Measurements from ENCODE around the gene DUSP5.
"Not testable (repeated sequence)": the region's sequence is repeated elsewhere in the genome, so short reads cannot be mapped to it uniquely, and the experiment has no call there.

The DUSP5 gene, protein sequence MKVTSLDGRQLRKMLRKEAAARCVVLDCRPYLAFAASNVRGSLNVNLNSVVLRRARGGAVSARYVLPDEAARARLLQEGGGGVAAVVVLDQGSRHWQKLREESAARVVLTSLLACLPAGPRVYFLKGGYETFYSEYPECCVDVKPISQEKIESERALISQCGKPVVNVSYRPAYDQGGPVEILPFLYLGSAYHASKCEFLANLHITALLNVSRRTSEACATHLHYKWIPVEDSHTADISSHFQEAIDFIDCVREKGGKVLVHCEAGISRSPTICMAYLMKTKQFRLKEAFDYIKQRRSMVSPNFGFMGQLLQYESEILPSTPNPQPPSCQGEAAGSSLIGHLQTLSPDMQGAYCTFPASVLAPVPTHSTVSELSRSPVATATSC

DNA sequence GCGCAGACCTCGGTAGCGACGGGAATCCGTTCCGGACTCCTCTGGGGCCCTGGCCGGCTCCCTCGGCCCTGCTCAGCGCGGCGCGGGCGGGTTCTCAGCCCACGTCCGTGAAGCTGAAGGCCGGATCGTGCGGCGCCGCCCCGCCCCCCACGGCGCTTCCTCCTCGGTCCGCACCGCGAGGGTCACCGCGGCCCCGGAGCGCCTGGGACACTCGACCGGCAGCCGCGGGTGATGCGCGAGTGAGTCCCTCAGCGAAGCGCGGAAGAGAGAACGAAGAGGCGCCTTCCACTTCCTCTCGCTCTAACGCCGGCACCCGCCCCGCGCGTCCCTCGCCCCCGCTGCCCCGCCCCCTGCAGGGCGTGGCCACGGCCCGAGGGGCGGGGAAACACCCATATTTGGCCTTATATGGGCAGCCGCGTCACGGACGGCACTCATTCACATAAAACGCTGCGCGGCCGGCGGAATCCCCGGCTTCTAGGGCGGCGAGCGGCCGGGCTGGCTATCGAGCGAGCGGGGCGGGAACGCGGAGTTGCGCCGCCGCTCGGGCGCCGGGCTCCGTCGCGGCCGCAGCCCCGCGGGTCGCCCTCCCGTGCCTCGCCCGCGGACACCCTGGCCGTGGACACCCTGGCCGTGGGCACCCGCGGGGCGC lies at the start of gene DUSP5:
DUSP5 (plus strand) TSS at position 470 of the 649 bp plus-strand sequence. CDS start 215 bp downstream, outside the sequence.
- DNase-seq: peak; percentile 96 to 98

DNA sequence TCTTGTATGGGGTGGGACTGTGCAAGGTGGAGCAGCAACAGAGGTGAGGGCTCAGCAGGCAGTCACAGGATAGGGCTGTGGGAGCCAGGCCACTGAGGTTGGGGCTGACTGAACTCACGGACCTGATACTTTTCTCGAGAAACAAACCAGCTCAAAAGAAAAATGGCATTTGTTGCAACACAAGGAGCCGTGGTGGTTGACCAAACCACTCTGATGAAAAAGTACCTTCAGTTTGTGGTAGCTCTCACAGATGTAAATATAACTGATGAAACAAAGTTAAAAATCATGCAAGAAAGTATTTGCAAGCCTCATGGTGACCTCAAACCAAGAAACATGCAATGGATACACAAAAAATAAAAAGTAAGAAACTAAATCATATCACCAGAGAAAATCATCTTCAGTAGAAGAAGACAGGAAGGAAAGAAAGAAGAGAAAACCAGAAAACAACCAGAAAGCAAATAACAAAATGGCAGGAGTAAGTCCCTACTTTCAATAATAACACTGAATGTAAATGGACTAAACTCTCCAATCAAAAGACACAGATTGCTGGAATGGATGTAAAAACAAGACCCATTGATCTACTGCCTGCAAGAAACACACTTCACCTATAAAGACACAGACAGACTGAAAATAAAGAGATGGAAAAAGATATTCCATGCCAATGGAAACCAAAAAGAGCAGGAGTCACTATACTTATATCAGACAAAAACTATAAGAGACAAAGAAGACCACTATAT lies 48.9 kb upstream of the DUSP5 start:
- no peak for DNase-seq

DNA sequence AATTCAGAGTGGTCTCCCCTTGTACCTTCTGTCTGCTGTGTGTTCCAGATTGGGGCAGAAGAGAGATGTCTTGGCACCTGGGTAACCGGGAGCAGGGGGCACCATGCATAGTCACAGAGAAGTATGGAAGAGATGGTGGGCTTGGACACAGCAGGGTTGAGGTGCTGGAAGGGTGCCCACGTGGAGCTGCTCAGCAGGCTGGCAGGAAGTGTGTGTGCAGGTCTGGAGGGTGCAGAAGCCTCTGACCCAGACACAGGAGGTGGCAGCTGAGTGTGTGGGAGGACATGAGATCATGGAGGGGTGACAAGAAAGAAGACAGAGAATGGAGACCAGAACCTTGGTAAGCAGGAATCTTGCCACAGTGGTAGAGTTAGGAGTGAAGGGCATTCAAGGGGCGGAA lies 42.3 kb upstream of the DUSP5 start:
- DNase-seq: no peak

DNA sequence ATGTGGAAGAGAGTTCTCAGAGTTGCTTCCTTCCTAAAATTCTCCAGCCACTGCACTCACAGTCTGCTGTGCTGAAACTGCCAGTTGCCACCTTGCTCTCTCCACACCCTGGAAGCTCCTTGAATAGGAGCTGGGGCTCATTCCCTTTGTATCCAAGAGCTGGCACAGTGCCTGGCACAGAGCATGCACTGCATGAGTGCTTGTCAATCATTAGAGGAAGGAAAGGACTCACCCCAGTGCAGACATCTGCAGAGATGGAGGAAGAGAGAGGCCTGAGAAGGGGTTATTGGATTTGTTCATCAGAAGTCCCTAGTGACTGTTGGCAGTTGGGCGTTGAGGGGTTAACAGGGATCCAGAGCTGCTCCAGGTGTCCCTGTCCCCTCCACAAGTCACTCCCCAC lies 41.7 kb upstream of the DUSP5 start:
- DNase-seq: no peak

DNA sequence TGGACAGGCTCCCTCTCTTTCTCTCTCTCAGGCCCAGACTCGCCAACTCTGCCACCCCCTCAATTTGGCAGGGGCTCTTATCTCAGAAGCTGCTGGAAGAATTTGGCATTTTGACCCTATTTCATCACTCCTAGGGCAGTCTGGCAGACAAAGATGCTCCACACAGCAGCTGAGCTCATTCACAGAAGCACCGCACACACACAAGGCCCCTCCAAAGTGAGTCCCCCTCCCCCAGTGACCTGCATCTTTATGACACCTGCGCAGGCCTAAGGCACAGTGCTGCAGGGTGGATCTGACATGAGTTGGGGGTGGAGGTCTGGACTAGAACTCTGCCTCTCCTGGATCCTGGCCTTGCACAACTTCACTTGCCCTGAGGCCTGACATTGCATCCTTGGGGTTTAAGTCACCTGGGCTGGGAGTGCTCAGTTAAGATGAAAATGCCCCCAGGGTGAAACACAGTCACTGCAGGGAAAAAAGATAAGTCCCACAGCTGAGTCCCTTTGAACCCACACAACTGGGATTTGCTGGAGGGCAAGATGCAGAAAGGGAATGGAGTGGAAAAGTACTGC lies 41.1 kb upstream of the DUSP5 start:
- DNase-seq: no peak

DNA sequence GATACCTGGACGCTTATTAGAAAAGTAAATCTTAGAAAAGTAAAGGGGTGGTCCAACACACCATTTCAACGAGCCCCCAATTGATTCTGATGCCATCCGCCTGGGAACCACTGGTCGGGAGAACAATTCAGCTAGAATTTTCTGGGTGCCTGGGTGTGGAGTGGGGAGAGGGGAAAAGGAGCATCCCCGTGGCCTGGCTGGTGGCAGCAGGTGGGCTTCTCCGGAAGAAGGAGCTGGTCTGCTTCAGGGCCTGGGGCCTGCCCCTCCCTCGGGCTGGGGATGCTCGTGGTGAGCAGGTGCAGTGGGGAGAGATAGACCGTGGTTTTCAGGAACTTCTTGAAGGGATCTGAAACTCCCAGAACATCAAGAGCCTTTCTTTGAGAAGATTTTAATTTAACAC lies 39.9 kb upstream of the DUSP5 start:
- peak in 1 of 2 donors; percentile 13 for DNase-seq

DNA sequence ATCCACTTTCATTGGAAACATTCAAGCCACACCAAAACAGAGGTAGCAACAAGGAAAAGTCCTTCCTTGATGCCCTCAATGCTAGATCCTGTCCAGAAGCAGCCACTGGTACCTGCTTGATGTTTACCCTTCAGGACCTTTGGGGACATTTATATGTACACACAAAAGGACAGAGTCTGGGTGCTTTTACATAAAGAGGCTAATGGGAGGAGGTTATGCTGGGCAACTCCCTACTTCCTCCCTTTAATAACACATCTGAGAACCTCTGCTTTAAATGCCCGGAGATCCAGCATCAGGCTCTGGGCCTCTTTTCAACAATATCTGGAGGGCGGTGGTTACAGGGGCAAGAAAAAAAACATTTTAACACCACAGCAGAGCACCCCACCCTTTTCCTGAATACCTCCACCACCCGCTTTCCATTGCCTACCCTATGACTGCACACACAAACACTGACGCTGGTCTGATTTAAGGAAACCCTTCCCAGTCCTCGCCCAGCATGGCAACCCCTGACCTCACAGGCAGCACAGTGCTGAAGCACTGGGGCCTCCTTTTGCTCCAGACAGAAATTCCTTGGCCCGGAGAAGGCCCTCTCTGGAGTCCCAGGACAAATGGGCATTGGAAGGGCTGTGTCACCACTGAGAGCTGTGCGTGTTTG lies 39.3 kb upstream of the DUSP5 start:
- DNase-seq: peak in 1 of 2 donors; percentile 30

DNA sequence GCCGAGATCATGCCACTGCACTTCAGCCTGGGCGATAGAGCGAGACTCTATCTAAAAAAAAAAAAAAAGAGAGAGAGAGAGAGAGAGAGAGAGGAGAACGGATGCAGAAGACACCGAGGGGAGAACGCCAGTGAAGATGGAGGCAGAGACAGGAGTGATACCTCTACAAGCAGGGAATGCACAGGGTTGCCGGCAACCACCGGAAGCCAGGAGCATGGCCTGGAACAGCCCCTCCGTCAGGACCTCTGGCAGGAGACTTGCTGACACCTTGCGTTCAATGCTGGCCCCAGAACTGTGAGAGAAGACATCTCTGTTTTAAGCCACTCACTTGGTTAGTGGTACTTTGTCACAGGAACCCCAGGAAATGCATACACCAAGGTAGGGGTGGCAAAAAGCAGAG lies 38.1 kb upstream of the DUSP5 start:
- DNase-seq: no peak

DNA sequence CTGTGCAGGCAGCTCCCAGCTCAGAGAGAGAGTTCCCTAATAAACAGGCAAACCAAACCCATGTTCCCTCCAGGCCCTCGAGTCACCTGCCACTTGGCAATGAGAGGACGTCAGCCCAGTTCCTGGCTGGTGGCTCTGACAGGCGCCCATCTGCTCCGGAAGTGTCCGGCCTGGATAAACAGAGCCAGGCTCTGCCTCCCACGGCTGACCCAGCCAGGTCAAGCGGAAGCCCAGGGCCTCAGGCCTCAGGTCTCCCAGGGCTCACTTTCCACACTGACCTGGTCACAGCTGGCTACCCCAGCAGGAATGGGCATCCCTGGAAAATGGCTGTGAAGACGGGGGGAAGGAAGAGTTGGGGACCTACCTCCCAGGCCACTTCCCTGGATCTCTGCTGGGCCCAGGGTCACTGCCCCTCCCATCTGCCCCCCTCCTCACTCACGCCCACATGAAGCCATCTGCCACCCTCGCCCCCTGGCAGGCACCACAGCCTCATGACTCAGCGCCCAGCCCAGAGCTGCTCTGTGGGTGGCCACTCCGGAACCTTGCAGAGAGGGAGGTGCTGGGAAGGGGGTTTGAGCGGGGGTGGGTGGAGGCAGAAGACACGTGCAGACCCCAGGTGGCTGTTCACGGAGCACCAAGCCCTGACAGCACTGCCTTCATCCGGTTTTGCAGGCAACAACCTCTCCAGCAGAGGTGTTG lies 37.4 kb upstream of the DUSP5 start:
- peak; percentile 46 to 48 for DNase-seq

DNA sequence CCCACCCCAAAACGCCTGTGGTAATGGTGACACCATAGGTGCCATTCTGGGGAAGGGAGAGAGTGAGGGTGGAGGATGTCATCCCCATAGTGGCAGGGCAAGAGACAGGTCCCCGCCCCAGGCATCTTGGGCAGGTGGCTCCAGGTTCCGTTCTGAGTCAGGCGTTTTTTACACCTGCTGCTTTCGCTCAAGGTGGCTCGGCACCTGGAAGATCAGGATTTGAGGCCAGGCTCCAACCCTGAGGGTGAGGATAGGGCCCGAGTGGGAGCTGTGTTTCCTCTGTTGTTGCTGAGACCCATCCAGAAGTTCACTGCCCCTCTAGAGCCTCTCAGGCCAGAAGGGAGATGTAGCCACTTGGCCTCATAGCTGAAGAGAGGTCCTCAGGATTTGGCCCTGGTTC lies 36.6 kb upstream of the DUSP5 start:
- DNase-seq: no peak

DNA sequence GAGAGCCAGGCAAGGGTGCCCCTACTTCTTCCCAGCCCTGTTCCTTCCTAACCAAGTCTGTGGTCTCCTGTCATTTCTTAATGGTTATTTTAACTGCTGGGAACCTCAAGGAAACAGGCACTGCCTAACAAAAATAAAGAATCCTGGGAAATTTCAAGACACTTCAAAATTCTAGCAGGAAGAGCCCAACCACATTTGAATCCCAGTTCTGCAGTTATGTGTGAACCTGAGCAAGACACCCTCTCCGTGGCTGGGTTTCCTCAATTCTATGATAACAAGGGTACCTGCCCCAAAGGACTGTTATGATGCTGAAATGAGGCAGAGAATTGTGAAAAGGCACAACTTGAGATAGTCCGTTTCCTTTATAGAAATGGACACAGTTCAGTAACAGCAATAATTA lies 36.2 kb upstream of the DUSP5 start:
- no peak for DNase-seq

DNA sequence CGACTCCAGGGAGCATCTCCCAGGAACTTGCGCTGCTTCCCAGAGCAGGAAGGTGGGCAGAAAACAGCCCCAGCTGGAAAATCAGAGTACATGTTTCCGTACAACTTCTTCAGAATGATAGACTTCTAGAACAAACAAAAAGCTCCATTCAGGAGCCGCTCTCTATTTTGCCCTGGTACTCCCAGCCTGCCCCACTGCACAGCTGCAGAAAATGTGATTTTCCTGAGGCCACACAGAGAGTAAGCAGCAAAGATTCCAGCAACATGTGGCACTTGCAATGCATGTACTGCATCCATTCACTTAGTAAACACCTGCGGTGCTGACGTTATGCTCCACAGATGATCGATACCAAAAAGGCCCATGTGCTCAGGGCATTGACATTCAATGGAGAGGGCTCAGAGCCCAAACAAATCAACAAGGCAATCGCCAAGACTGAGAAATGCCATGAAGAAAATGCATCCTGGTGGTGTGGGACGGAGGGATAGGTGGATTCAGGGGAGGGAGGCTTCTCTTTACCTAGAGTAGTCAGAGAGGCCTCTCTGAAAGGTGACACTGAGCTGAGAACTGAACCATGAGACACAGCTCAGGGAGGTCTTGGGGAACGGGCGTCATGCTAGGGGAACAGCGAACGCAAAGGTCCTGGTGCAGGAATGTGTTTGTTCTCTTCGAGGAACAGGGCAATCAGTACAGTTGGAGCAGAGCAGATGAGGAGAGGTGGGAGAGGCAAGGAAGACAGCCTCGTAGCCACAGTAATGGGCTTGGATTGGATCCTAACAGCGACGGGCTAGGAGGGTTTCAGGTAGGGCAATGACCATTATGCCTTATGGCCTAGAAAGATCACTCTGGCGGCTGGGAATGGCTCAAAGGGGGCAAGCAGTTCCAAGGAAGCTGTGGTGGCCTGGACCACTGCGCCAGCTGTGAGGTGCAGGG lies 35.3 kb upstream of the DUSP5 start:
- DNase-seq: no peak

DNA sequence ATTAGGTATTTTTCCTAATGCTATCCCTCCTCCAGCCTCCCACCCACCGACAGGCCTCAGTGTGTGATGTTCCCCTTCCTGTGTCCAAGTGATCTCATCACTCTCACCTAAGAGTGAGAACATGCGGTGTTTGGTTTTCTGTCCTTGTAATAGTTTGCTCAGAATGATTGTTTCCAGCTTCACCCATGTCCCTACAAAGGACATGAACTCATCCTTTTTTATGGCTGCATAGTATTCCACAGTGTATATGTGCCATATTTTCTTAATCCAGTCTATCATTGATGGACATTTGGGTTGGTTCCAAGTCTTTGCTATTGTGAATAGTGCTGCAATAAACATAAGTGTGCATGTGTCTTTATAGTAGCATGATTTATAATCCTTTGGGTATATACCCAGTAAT lies 29.4 kb upstream of the DUSP5 start:
- not testable (repeated sequence) for DNase-seq

DNA sequence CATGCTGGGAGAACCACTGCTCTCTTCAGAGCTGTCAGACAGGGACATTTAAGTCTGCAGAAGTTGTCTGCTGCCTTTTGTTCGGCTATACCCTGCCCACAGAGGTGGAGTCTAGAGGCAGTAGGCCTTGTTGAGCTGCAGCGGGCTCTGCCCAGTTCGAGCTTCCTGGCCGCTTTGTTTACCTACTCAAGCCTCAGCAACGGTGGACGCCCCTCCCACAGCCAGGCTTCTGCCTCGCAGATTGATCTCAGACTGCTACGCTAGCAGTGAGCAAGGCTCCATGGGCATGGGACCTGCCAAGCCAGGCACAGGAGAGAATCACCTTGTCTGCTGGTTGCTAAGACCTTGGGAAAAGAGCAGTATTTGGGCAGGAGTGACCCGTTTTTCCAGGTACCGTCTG lies 27.2 kb upstream of the DUSP5 start:
- DNase-seq: not testable (repeated sequence)

DNA sequence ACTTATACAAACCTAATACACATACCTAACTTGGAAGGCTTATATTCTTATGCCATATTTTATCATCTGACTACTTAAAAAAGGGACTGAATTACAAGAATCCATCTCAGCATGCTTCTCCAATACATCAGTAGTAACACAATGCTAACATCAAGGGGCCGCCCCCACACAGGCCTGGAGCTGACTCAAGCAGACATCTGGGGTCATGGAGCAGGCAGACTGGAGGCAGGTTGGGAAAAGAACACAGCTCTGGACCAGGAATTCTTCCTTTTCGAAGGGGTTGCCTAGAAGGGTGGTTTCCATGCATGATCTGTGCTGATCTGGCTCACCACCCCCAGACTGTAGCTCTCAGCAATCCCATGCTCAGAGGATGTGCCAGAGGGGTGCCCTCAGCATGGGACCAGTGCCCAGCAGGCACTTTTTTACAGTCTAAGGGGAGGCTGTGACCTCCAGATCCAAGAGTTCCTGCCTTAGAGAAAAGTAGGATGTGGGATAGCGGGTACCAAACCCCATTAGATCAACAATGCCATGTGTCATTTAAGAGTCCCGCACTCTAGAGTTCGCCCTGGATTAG lies 26.1 kb upstream of the DUSP5 start:
- DNase-seq: no peak

DNA sequence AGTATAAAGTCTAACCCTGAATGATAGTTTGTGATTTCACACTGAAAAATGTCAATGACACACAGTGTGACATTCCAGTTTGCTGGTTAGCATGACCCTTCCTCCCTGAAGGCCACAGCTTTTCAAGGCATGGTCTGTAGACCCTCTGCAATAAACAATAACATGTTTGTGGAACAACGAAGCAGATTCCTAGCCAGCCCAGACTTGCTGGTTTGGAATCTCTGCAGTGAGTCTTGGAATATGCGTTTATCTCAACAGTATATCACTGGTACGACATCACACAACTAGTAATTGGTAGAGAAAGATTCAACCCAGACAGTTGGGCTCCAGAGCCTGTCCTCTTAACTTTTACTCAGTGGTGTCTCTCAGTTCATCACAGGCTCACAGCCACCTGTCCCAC lies 23.7 kb upstream of the DUSP5 start:
- no peak for DNase-seq

DNA sequence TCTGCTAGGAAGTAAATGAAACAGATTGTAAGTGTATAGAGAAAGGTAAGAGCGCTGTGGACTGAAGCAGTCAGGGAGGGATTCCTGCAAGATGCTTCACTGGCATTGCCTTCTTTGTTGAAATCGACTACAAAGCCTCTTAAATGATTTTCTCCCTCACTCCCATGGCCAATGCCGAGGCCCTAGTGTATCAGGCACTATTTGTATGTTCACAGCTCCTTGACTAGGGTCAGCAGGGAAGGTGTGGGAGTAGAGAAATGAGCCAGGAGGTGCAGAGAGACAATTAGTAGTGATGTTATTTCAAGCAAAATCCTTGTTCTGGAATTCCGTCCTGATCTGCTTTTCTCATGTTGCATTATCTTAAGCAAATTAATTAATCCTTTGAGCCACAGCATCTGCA lies 22.9 kb upstream of the DUSP5 start:
- DNase-seq: no peak

DNA sequence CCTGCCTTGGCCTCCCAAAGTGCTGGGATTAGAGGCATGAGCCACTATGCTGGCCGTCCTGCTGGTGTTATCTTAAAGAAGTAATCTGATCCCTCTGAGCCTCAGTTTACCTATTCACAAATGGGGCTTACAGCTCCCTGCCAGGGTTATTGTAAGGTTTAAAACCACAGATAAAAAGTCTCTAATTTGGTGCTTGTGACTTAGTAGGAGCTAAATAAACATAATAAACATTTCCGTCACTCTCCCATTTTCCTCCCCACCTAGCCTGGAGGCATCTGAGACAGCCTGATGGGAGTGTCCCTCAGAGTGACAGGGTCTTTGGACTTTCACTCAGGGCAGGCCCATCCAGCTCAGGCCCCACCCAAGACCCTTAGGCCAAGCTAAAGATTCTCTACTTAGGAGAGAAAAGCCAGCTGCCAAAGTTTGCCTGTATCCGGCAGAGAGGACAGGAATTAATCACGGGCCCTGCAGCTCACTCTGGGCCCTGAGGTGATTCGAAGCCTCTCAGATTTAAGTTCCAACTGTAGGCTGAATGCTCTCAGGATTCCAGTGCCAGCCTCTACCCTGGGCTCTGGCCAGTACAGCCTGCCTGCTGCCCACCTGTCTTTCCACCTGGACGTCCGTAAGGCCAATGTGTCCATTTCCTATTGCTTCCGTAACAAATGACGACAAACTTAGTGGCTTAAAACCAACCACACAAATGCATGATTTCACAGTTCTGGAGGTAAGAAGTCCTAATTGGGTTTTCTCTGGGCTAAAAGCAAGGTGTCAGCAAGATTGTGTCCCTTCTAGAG lies 21.8 kb upstream of the DUSP5 start:
- no peak for DNase-seq

DNA sequence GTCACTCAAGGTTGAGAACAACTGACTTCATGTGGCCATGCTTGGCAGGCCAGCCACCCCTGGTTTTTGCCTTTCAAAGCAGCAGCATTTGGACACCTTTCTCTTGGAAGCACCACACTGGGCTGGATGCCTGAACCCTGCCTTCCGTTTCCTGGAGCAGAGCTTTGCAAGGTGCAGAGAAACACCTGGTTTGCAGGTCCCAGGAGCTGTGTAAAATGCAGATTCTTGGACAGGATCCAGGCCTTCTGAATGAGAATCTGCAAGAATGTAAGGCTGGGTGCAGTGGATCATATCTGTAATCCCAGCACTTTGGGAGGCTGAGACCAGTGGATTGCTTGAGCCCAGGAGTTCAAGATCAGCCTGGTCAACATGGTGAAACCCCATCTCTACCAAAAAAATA lies 18.0 kb upstream of the DUSP5 start:
- DNase-seq: no peak

DNA sequence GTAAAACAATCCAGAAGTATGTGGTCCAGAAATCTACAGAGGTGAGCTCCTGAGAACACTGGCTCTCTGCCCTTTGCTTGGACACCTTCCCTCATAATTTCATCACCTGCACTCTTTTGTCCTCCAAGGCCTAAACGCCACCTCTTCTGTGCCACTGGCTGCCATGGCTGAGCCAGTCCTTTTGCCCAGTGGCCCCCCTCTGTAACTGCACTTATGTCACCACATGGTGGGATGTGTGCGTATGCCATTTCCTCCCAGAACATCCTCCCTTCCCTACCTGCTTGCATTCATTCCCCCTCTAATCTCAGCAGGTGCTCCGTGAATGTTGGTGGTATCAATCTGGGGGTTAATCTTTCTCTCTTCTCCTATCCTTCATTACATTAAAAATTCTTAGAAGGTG lies 17.3 kb upstream of the DUSP5 start:
- DNase-seq: no peak

Data from CD4-positive, alpha-beta T cell treated with Interferon alpha-2 for 1 hour (primary cell).